HepG2 (cell line): ENCODE data around the gene WDFY1. TPM values are rescaled to one million over a fixed set of nuclear protein-coding genes. Genes with fewer than 3 reads are reported as not detected.
A peak's percentile ranks its signal among the peaks of the same experiment; 100 is the strongest.

Experiments
- FOXA1 ChIP-seq, 2 experiments: fragments of 450-650 bp in 1 of 2; sonication (generic) in 1 of 2; formaldehyde crosslinking in 1 of 2; IDR thresholded peaks; 2 replicates each; pipeline versions ENCODE4 v1.4.0 to v1.6.1; 2016 to 2020; ENCODE audit warnings: missing genetic modification reagents in 1 of 2
- GFI1 ChIP-seq: sonication (generic); formaldehyde crosslinking; IDR thresholded peaks from 2 replicates; pipeline ENCODE4 v1.5.0; 2020; ENCODE audit warnings: missing genetic modification reagents, mild to moderate bottlenecking, borderline replicate concordance
- JUNB ChIP-seq: sonication (generic); formaldehyde crosslinking; IDR thresholded peaks from 2 replicates; pipeline ENCODE4 v1.8.0; 2022; ENCODE audit warnings: missing genetic modification reagents, mild to moderate bottlenecking, borderline replicate concordance
- NCOA1 ChIP-seq: sonication (generic); formaldehyde crosslinking; IDR thresholded peaks from 2 replicates; pipeline ENCODE4 v1.9.0; 2021; ENCODE audit warnings: missing genetic modification reagents
- NFKBIZ ChIP-seq: IDR thresholded peaks from 2 replicates; pipeline ENCODE4 v1.6.1; 2018; ENCODE audit warnings: missing genetic modification reagents, missing compliant biosample characterization
- NR2C2 ChIP-seq: sonication (generic); formaldehyde crosslinking; IDR thresholded peaks from 2 replicates; pipeline ENCODE4 v1.4.0; 2020; ENCODE audit warnings: missing genetic modification reagents, mild to moderate bottlenecking, moderate library complexity, borderline replicate concordance
- NRL ChIP-seq: sonication (generic); formaldehyde crosslinking; IDR thresholded peaks from 2 replicates; pipeline ENCODE4 v1.5.0; 2020; ENCODE audit warnings: missing genetic modification reagents, mild to moderate bottlenecking, moderate library complexity, borderline replicate concordance
- PPARG ChIP-seq: conservative IDR thresholded peaks from 2 replicates; pipeline ENCODE4 v1.6.1; 2016; ENCODE audit warnings: missing biosample characterization, missing genetic modification reagents
- SMARCE1 ChIP-seq: fragments of 450-650 bp; IDR thresholded peaks from 2 replicates; pipeline ENCODE4 v1.6.1; 2017; ENCODE audit warnings: borderline replicate concordance
- ZBTB3 ChIP-seq: sonication (generic); formaldehyde crosslinking; IDR thresholded peaks from 2 replicates; pipeline ENCODE4 v1.4.0; 2020; ENCODE audit warnings: low read depth, mild to moderate bottlenecking, moderate library complexity, missing genetic modification reagents, borderline replicate concordance
- ZBTB42 ChIP-seq: sonication (generic); formaldehyde crosslinking; IDR thresholded peaks from 2 replicates; pipeline ENCODE4 v1.5.0; 2020; ENCODE audit warnings: mild to moderate bottlenecking, missing genetic modification reagents
- ZFX ChIP-seq: sonication (generic); formaldehyde crosslinking; IDR thresholded peaks from 2 replicates; pipeline ENCODE4 v1.4.0; 2020; ENCODE audit warnings: mild to moderate bottlenecking, low read depth, missing genetic modification reagents, moderate library complexity
- ZNF101 ChIP-seq: sonication (generic); formaldehyde crosslinking; IDR thresholded peaks from 2 replicates; pipeline ENCODE4 v1.4.0; 2020; ENCODE audit warnings: mild to moderate bottlenecking, low read depth, missing genetic modification reagents, borderline replicate concordance
- ZNF335 ChIP-seq: sonication (generic); formaldehyde crosslinking; IDR thresholded peaks from 2 replicates; pipeline ENCODE4 v1.4.0; 2020; ENCODE audit warnings: missing genetic modification reagents
- ZNF543 ChIP-seq: sonication (generic); formaldehyde crosslinking; IDR thresholded peaks from 2 replicates; pipeline ENCODE4 v1.4.0; 2020; ENCODE audit warnings: mild to moderate bottlenecking, missing genetic modification reagents
- ZNF567 ChIP-seq: sonication (generic); formaldehyde crosslinking; IDR thresholded peaks from 2 replicates; pipeline ENCODE4 v1.8.1; 2023; ENCODE audit warnings: mild to moderate bottlenecking, missing genetic modification reagents, borderline replicate concordance
- ZNF674 ChIP-seq: sonication (generic); formaldehyde crosslinking; IDR thresholded peaks from 2 replicates; pipeline ENCODE4 v1.5.0; 2020; ENCODE audit warnings: low read depth, mild to moderate bottlenecking, missing genetic modification reagents
- polyA plus RNA-seq, 8 experiments: library from polyadenylated mRNA; depleted of rRNA in 3 of 8; stranded (reverse) in 7 of 8; unstranded in 1 of 8; fragments of >200 nt; fragmentation: Illumina TruSeq in 4 of 8; extraction: Trizol in 4 of 8; gene quantifications; 2 replicates each; pipeline versions ENCODE4 v1.2.1 to v1.2.3, GENCODE V29; 2011 to 2016; ENCODE audit warnings: low read depth in 4 of 8, missing spikeins in 1 of 8, mixed read lengths in 1 of 8; ENCODE audit not compliant: insufficient read depth in 1 of 8
- total RNA-seq, 5 experiments: library from RNA; depleted of rRNA; stranded (reverse); fragments of >200 nt; fragmentation: Illumina TruSeq; extraction: Trizol; gene quantifications; 2 replicates each; pipeline ENCODE4 v1.2.3, GENCODE V29; 2016; ENCODE audit warnings: low read depth in 1 of 5
- TF ChIP-seq, protein P1 (sequence below): sonication (generic); formaldehyde crosslinking; IDR thresholded peaks from 2 replicates; pipeline ENCODE4 v1.5.1; 2020; ENCODE audit warnings: mild to moderate bottlenecking, missing genetic modification reagents, moderate library complexity
- TF ChIP-seq, protein P2 (sequence below): sonication (generic); formaldehyde crosslinking; IDR thresholded peaks from 2 replicates; pipeline ENCODE4 v1.4.0; 2020; ENCODE audit warnings: low read depth, mild to moderate bottlenecking, missing genetic modification reagents
- TF ChIP-seq, protein P3 (sequence below): sonication (generic); formaldehyde crosslinking; IDR thresholded peaks from 2 replicates; pipeline ENCODE4 v1.9.0; 2021; ENCODE audit warnings: missing genetic modification reagents, borderline replicate concordance
- TF ChIP-seq, protein P4 (sequence below): sonication (generic); formaldehyde crosslinking; IDR thresholded peaks from 2 replicates; pipeline ENCODE4 v1.8.1; 2023; ENCODE audit warnings: mild to moderate bottlenecking, moderate library complexity, missing genetic modification reagents

The WDFY1 gene
- total and polyA plus RNA-seq, 2 of the 13 experiments (the other 11 are each of a cell fraction or from before 2014, with no cell fraction given): 77.0 to 78.4 TPM

DNA sequence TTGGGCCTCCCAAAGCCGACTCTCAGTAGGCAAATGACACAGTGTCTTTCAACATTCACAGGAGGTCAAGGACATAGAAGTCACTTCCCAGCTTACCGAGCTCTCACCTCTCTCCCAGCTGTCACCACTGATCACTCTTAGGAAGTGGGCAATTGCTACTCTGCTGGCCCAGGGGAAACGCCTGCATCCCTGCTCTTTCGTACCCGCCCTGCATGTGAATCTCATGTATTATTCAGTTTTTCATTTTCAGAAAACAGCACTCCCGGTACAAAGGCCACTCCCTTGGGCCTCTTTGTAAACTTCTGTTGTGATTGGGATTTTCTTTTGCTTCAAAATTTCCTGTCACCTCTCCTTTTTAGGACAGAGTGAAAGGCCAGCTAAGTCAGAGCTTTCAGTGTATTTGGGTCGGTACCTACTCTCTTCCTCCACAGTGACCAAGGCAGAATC, 27.5 kb upstream of the WDFY1 start (continued):
- TF ChIP-seq NFKBIZ (no peak), ZBTB3 (CRISPR knock-in tag) (no peak), SMARCE1 (no peak), PPARG (no peak), GFI1 (CRISPR knock-in tag) (peak; percentile 74; the same call in 1 of the 2 replicates), NCOA1 (CRISPR knock-in tag) (no peak), ZNF101 (CRISPR knock-in tag) (no peak), ZFX (CRISPR knock-in tag) (peak; percentile 23; the same call in 1 of the 2 replicates), ZNF543 (CRISPR knock-in tag) (no peak), NR2C2 (peak; percentile 88), ZBTB42 (CRISPR knock-in tag) (no peak), ZNF674 (CRISPR knock-in tag) (no peak), NRL (no peak), ZNF335 (CRISPR knock-in tag) (no peak), FOXA1 (IDR thresholded peaks at IDR 0.05) (no peak), FOXA1 (CRISPR knock-in tag; IDR thresholded peaks at IDR 0.05) (no peak), JUNB (no peak), ZNF567 (CRISPR knock-in tag) (no peak)
- TF ChIP-seq, protein P1, sequence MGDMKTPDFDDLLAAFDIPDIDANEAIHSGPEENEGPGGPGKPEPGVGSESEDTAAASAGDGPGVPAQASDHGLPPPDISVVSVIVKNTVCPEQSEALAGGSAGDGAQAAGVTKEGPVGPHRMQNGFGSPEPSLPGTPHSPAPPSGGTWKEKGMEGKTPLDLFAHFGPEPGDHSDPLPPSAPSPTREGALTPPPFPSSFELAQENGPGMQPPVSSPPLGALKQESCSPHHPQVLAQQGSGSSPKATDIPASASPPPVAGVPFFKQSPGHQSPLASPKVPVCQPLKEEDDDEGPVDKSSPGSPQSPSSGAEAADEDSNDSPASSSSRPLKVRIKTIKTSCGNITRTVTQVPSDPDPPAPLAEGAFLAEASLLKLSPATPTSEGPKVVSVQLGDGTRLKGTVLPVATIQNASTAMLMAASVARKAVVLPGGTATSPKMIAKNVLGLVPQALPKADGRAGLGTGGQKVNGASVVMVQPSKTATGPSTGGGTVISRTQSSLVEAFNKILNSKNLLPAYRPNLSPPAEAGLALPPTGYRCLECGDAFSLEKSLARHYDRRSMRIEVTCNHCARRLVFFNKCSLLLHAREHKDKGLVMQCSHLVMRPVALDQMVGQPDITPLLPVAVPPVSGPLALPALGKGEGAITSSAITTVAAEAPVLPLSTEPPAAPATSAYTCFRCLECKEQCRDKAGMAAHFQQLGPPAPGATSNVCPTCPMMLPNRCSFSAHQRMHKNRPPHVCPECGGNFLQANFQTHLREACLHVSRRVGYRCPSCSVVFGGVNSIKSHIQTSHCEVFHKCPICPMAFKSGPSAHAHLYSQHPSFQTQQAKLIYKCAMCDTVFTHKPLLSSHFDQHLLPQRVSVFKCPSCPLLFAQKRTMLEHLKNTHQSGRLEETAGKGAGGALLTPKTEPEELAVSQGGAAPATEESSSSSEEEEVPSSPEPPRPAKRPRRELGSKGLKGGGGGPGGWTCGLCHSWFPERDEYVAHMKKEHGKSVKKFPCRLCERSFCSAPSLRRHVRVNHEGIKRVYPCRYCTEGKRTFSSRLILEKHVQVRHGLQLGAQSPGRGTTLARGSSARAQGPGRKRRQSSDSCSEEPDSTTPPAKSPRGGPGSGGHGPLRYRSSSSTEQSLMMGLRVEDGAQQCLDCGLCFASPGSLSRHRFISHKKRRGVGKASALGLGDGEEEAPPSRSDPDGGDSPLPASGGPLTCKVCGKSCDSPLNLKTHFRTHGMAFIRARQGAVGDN: no peak
- TF ChIP-seq, protein P2, sequence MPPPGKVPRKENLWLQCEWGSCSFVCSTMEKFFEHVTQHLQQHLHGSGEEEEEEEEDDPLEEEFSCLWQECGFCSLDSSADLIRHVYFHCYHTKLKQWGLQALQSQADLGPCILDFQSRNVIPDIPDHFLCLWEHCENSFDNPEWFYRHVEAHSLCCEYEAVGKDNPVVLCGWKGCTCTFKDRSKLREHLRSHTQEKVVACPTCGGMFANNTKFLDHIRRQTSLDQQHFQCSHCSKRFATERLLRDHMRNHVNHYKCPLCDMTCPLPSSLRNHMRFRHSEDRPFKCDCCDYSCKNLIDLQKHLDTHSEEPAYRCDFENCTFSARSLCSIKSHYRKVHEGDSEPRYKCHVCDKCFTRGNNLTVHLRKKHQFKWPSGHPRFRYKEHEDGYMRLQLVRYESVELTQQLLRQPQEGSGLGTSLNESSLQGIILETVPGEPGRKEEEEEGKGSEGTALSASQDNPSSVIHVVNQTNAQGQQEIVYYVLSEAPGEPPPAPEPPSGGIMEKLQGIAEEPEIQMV: no peak
- TF ChIP-seq, protein P3, sequence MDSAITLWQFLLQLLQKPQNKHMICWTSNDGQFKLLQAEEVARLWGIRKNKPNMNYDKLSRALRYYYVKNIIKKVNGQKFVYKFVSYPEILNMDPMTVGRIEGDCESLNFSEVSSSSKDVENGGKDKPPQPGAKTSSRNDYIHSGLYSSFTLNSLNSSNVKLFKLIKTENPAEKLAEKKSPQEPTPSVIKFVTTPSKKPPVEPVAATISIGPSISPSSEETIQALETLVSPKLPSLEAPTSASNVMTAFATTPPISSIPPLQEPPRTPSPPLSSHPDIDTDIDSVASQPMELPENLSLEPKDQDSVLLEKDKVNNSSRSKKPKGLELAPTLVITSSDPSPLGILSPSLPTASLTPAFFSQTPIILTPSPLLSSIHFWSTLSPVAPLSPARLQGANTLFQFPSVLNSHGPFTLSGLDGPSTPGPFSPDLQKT (CRISPR knock-in tag): no peak
- TF ChIP-seq, protein P4, sequence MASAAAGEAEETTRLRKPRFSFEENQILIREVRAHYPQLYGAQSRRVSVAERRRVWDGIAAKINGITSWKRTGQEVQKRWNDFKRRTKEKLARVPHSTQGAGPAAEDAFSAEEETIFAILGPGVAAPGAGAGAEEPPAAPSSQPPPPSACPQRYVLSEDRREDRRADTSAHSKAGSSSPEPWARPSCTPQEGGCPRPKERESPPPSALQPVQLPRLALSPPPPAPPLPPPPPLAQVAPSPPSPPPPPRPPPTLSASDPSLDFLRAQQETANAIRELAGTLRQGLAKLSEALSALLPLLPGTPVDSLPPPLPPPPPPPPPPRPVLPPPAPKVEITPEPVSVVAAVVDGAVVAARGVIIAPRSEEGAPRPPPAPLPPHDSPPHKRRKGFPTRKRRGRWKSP: peak; percentile 43; the same call in 1 of the 2 replicates
